Bronchial epithelial cell (primary cell): ENCODE results near the gene RAB3IL1. TPM values are rescaled to one million over a fixed set of nuclear protein-coding genes. Genes with fewer than 3 reads are reported as not detected.
A peak's percentile ranks its signal among the peaks of the same experiment; 100 is the strongest.

Experiments used
- DNase-seq: peaks from one replicate; pipeline ENCODE4 v3.0.0-alpha.2; 2010; ENCODE audit warnings: low read depth
- FAIRE-seq: peaks from 2 replicates; lab custom pipeline; 2011; peaks lifted over from hg19 to GRCh38; lab: Jason Lieb, UNC
- H3K27me3 ChIP-seq: 2 replicates; pipeline ENCODE4 v1.5.1; 2011; ENCODE audit warnings: low read length; ENCODE audit not compliant: control insufficient read depth, insufficient read depth
- H3K36me3 ChIP-seq: 2 replicates; pipeline ENCODE4 v1.5.1; 2011; ENCODE audit warnings: low read length; ENCODE audit not compliant: control insufficient read depth, insufficient read depth
- H3K4me3 ChIP-seq: 2 replicates; pipeline ENCODE4 v1.5.1; 2011; ENCODE audit warnings: mild to moderate bottlenecking, low read depth, low read length, control low read depth
- total RNA-seq: library from RNA; depleted of rRNA; stranded (reverse); fragments of >200 nt; gene quantifications from 2 replicates; pipeline ENCODE4 v1.2.1, GENCODE V29; 2014
- TF ChIP-seq, protein P1 (sequence below): IDR thresholded peaks from 2 replicates; pipeline ENCODE4 v1.5.1; 2011; ENCODE audit warnings: mild to moderate bottlenecking, moderate library complexity, low read length, control low read depth, inconsistent platforms; ENCODE audit not compliant: insufficient read depth, severe bottlenecking

The RAB3IL1 gene
- total RNA-seq, 1 donor from 2014 or later, result 1.1 TPM

DNA sequence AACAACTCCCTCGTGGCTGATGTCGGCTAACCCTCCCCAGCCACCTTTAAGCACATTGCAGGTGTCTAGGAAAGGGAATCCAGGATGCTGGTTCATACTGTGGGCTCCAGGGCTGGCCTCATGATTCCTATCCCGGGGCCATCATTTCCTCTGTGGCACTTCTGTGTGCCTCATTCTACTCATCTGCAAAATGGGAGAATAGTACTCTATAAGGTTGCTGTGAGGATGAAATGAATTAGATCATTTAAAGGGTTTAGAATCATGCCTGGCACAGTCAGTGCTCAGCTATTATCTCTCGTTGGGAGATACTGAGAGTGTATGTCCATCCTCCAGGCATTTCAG is 21.7 kb downstream of the RAB3IL1 start:
- no peak for DNase-seq
- no peak for FAIRE-seq
- TF ChIP-seq, protein P1, sequence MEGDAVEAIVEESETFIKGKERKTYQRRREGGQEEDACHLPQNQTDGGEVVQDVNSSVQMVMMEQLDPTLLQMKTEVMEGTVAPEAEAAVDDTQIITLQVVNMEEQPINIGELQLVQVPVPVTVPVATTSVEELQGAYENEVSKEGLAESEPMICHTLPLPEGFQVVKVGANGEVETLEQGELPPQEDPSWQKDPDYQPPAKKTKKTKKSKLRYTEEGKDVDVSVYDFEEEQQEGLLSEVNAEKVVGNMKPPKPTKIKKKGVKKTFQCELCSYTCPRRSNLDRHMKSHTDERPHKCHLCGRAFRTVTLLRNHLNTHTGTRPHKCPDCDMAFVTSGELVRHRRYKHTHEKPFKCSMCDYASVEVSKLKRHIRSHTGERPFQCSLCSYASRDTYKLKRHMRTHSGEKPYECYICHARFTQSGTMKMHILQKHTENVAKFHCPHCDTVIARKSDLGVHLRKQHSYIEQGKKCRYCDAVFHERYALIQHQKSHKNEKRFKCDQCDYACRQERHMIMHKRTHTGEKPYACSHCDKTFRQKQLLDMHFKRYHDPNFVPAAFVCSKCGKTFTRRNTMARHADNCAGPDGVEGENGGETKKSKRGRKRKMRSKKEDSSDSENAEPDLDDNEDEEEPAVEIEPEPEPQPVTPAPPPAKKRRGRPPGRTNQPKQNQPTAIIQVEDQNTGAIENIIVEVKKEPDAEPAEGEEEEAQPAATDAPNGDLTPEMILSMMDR, result no peak
- no peaks in the 10 kb centered on the region for H3K27me3 ChIP-seq
- no peak overlapping the region for H3K4me3 ChIP-seq
- no peaks in the 10 kb centered on the region for H3K36me3 ChIP-seq

DNA sequence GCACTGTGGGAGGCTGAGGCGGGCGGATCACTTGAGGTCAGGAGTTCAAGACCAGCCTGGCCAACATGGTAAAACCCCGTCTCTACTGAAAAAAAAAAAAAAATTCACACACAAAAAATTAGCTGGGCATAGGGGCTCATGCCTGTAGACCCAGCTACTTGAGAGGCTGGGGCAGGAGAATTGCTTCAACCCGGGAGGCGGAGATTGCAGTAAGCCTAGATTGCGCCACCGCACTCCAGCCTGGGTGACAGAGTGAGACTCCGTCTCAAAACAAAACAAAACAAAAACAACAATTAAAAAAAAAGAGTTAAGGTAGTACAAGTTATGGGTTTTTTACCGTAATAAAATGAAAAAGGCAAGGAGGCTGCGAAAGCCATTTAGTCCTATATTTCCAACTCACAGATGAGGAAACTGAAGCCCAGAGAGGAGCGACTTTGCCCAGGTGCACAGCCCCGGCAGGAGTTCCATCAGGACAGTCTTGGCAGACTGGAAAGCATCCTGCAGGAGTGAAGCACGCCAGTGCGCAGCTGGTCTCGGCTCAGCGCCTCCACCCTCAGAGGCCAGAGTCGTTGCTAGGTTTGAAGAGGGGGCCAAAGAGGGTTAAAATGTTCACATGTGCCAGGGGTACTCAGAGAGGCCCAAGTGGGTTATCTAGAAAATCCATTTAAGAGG is 22.2 kb downstream of the RAB3IL1 start:
- H3K27me3 ChIP-seq, result no peaks in the 10 kb centered on the region
- no peak overlapping the region for H3K4me3 ChIP-seq
- DNase-seq (no peak), FAIRE-seq (no peak)
- H3K36me3 ChIP-seq, result no peaks in the 10 kb centered on the region
- TF ChIP-seq, protein P1, result no peak

DNA sequence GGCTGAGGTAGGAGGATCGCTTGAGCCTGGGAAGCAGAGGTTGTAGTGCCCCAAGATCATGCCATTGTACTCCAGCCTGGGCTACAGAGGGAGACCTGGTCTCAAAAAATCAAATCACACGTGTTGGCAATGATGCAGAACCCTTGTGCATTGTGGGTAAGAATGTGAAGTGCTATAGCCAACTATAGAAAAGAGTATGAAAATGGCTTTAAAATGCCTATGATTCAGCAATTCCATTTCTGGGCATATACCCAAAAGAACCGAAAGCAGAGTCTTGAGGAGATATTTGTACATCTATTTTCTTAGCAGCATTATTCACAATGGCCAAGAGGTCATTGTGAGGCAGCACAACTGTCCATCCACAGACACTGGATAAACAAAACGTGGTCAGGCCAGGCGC is 23.4 kb downstream of the RAB3IL1 start:
- DNase-seq, result peak; percentile 29

DNA sequence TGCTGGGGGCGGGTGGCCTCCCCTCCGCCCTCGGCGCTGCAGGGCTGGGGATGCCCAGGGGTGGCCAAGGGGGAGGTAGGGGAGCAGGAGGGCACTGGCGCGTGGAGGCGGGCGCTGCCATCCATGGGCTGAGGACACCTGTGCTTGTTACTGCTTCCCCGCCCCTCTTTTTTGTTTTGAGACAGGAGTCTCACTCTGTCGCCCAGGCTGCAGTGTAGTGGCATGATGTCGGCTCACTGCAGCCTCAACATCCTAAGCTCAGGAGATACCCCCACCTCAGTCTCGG is 25.3 kb downstream of the RAB3IL1 start:
- Histone ChIP-seq H3K4me3 (peak overlapping the region; percentile 86), H3K36me3 (no peaks in the 10 kb centered on the region), H3K27me3 (no peaks in the 10 kb centered on the region)
- DNase-seq (no peak), FAIRE-seq (no peak)
- TF ChIP-seq, protein P1, result no peak

More for the DNA sequence above, 23.4 kb downstream of the RAB3IL1 start:
- Histone ChIP-seq H3K4me3 (no peak overlapping the region), H3K36me3 (no peaks in the 10 kb centered on the region), H3K27me3 (no peaks in the 10 kb centered on the region)
- TF ChIP-seq, protein P1, result no peak
- FAIRE-seq, result no peak

DNA sequence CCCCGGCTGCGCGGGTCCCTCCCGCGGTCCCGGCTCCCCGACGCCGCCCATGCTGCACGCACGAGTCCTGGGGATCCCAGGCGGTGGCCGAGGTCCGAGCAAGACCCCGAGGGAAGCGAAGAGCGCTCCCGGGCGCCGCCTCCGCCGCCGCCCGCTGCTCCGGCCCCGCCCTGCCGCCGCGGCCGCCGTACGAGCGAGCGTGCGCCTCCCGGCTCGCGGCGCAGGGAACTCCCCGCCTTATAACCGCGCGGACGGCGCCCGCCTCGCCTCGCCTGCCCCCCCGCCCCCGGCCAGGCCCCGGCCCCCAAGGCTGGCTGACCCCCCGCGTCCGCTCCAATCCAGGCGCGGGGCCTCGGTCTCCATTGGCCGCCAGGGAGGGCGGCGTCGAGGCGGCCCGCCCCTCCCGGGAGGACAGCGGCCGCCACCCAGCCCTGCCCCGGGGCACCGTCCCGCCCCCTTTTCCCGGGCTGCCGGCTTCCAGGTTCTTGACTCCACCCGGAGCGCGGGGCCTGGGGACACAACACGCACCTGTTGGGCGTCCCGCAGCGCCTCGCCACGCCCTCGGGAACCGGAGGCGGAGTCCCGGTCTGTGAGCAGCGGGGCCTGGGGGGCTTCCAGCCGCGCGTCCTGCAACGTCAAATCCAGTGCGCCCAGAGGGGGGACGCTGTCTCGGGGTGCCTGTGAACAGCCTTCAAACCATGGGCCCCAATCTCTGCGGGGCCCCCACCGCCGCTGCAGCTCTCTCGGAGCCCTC is 25.9 kb downstream of the RAB3IL1 start, which contains the start of gene FADS3:
Gene FADS3 (minus strand): TSS at position 215 of the 754 bp plus-strand sequence. CDS start 164 bp downstream, at position 51.
- H3K36me3 ChIP-seq, result no peaks in the 10 kb centered on the region
- DNase-seq (peak; percentile 46), FAIRE-seq (no peak)
- TF ChIP-seq, protein P1, result peak; percentile 5
- no peaks in the 10 kb centered on the region for H3K27me3 ChIP-seq
- H3K4me3 ChIP-seq, result peak within 1 kb of the TSS; percentile 86
